Karpas-422 (cell line): ENCODE data around the gene SIN3B. TPM values are rescaled to one million over a fixed set of nuclear protein-coding genes. Genes with fewer than 3 reads are reported as not detected.

Source experiments
- DNase-seq: peaks from one replicate; pipeline ENCODE4 v3.0.0-alpha.2; 2015
- H2AFZ ChIP-seq: fragments of 200-600 bp; sonication (generic); 2 replicates; pipeline ENCODE4 v1.6.1; 2014; ENCODE audit warnings: antibody characterized with exemption, low read length, mixed read lengths
- H3K27ac ChIP-seq: fragments of 200-600 bp; sonication (generic); 2 replicates; pipeline ENCODE4 v1.5.1; 2014; ENCODE audit warnings: mild to moderate bottlenecking, low read length, moderate library complexity
- H3K27me3 ChIP-seq: fragments of 200-600 bp; sonication (generic); 2 replicates; pipeline ENCODE4 v1.6.1; 2014; ENCODE audit warnings: low read length, mixed read lengths
- H3K36me3 ChIP-seq: fragments of 200-600 bp; sonication (generic); 2 replicates; pipeline ENCODE4 v1.6.1; 2014; ENCODE audit warnings: low read length, mixed read lengths; ENCODE audit not compliant: insufficient read depth
- H3K4me1 ChIP-seq: fragments of 200-600 bp; sonication (generic); 2 replicates; pipeline ENCODE4 v1.6.1; 2014; ENCODE audit warnings: mild to moderate bottlenecking, low read length, mixed read lengths
- H3K4me2 ChIP-seq: fragments of 200-600 bp; sonication (generic); 2 replicates; pipeline ENCODE4 v1.6.1; 2014; ENCODE audit warnings: low read length, low read depth, mild to moderate bottlenecking; ENCODE audit not compliant: poor library complexity, severe bottlenecking
- H3K4me3 ChIP-seq: fragments of 200-600 bp; sonication (generic); 2 replicates; pipeline ENCODE4 v1.5.1; 2014; ENCODE audit warnings: mild to moderate bottlenecking, antibody characterized with exemption, low read length, mixed read lengths
- H3K79me2 ChIP-seq: fragments of 200-600 bp; sonication (generic); 2 replicates; pipeline ENCODE4 v1.6.1; 2014; ENCODE audit warnings: mild to moderate bottlenecking, low read length, mixed read lengths
- H3K9ac ChIP-seq: fragments of 200-600 bp; sonication (generic); 2 replicates; pipeline ENCODE4 v1.6.0; 2014; ENCODE audit warnings: low read length
- H3K9me2 ChIP-seq: fragments of 200-600 bp; sonication (generic), shearing (Covaris generic); replicated peaks from 2 replicates; pipeline ENCODE4 v1.6.0; 2014; ENCODE audit warnings: mild to moderate bottlenecking, low read length, moderate library complexity; ENCODE audit not compliant: insufficient read depth
- H3K9me3 ChIP-seq: fragments of 300-700, 200-600 bp; sonication (generic); 2 replicates; pipeline ENCODE4 v1.6.1; 2014; ENCODE audit warnings: low read length, mixed read lengths
- H4K20me1 ChIP-seq: fragments of 200-600 bp; sonication (generic); 2 replicates; pipeline ENCODE4 v1.6.1; 2014; ENCODE audit warnings: mild to moderate bottlenecking, antibody characterized with exemption, low read length, low read depth; ENCODE audit not compliant: insufficient read depth
- total RNA-seq: library from RNA; depleted of rRNA; stranded (reverse); fragments of >200 nt; shearing (Covaris generic); gene quantifications from 2 replicates; pipeline ENCODE4 v1.2.3, GENCODE V29; 2014; ENCODE audit warnings: low replicate concordance

The SIN3B gene
- total RNA-seq, 1 experiment from 2014 or later: 19.4 TPM

- H3K4me1 ChIP-seq: peaks cover 17% of the 10 kb centered on the region
- DNase-seq: no peak
- peaks cover 17% of the 10 kb centered on the region for H3K79me2 ChIP-seq
- no peaks in the 10 kb centered on the region for H3K9me2 ChIP-seq
- H3K36me3 ChIP-seq: peaks cover 25% of the 10 kb centered on the region; the same call in 1 of the 2 replicates
- H3K27ac ChIP-seq: no peak overlapping the region
- H3K4me3 ChIP-seq: no peak overlapping the region
- 0 out of 2 replicates have a peak, but pooled peaks cover 3% of the 10 kb centered on the region for H4K20me1 ChIP-seq
- peaks cover 3% of the 10 kb centered on the region; the same call in 1 of the 2 replicates for H3K27me3 ChIP-seq
- H3K4me2 ChIP-seq: no peak overlapping the region
- no peaks in the 10 kb centered on the region for H3K9me3 ChIP-seq
- no peak overlapping the region for H3K9ac ChIP-seq
- H2AFZ ChIP-seq: no peak overlapping the region
These were observed 2.3 kb downstream of the SIN3B start for GRCh38 chr19:16831531-16831930.

- peaks cover 25% of the 10 kb centered on the region; the same call in 1 of the 2 replicates for H3K36me3 ChIP-seq
- H3K4me1 ChIP-seq: peaks cover 12% of the 10 kb centered on the region
- no peak overlapping the region for H2AFZ ChIP-seq
- no peaks in the 10 kb centered on the region for H3K9me3 ChIP-seq
- H3K79me2 ChIP-seq: peaks cover 13% of the 10 kb centered on the region
- no peaks in the 10 kb centered on the region for H3K27me3 ChIP-seq
- no peak overlapping the region for H3K4me2 ChIP-seq
- no peak overlapping the region for H3K4me3 ChIP-seq
- no peak overlapping the region for H3K27ac ChIP-seq
- no peak overlapping the region for H3K9ac ChIP-seq
- H3K9me2 ChIP-seq: no peaks in the 10 kb centered on the region
- no peak for DNase-seq
- H4K20me1 ChIP-seq: 0 out of 2 replicates have a peak, but pooled peaks cover 2% of the 10 kb centered on the region
These were observed 5.5 kb downstream of the SIN3B start for GRCh38 chr19:16834747-16835146.

GRCh38 chr19:16836115-16837034 lies 7.2 kb downstream of the SIN3B start:
- peaks cover 24% of the 10 kb centered on the region; the same call in 1 of the 2 replicates for H3K36me3 ChIP-seq
- H3K27ac ChIP-seq: no peak overlapping the region
- no peak for DNase-seq

GRCh38 chr19:16837035-16837362 lies 7.8 kb downstream of the SIN3B start:
- H3K9me3 ChIP-seq: no peaks in the 10 kb centered on the region
- H3K9ac ChIP-seq: no peak overlapping the region
- no peaks in the 10 kb centered on the region for H3K9me2 ChIP-seq
- no peak overlapping the region for H2AFZ ChIP-seq
- H3K27me3 ChIP-seq: no peaks in the 10 kb centered on the region
- peaks cover 18% of the 10 kb centered on the region; the same call in 1 of the 2 replicates for H3K36me3 ChIP-seq
- no peaks in the 10 kb centered on the region for H3K79me2 ChIP-seq
- no peak for DNase-seq
- no peak overlapping the region for H3K4me3 ChIP-seq
- no peaks in the 10 kb centered on the region for H3K4me1 ChIP-seq
- H3K27ac ChIP-seq: no peak overlapping the region
- no peaks in the 10 kb centered on the region for H4K20me1 ChIP-seq
- no peak overlapping the region for H3K4me2 ChIP-seq

More at GRCh38 chr19:16836115-16837034, 7.2 kb downstream of the SIN3B start:
- Histone ChIP-seq H3K9me2 (no peaks in the 10 kb centered on the region), H3K4me3 (no peak overlapping the region), H3K4me2 (no peak overlapping the region), H3K79me2 (no peaks in the 10 kb centered on the region), H3K9me3 (no peaks in the 10 kb centered on the region), H3K9ac (no peak overlapping the region), H4K20me1 (no peaks in the 10 kb centered on the region), H3K4me1 (no peaks in the 10 kb centered on the region), H3K27me3 (no peaks in the 10 kb centered on the region), H2AFZ (no peak overlapping the region)

GRCh38 chr19:16841391-16841926 lies 12.3 kb downstream of the SIN3B start:
- Histone ChIP-seq H3K36me3 (peaks cover 3% of the 10 kb centered on the region; the same call in 1 of the 2 replicates), H3K4me2 (no peak overlapping the region), H3K9me3 (no peaks in the 10 kb centered on the region), H3K9me2 (no peaks in the 10 kb centered on the region), H3K79me2 (no peaks in the 10 kb centered on the region), H3K27ac (no peak overlapping the region), H3K4me1 (no peaks in the 10 kb centered on the region), H4K20me1 (no peaks in the 10 kb centered on the region), H2AFZ (no peak overlapping the region), H3K9ac (no peak overlapping the region), H3K27me3 (no peaks in the 10 kb centered on the region), H3K4me3 (no peak overlapping the region)
- DNase-seq: no peak

GRCh38 chr19:16846901-16847300 lies 17.7 kb downstream of the SIN3B start:
- no peak for DNase-seq
- Histone ChIP-seq H3K4me3 (no peak overlapping the region), H3K36me3 (0 out of 2 replicates have a peak, but pooled peaks cover 3% of the 10 kb centered on the region), H2AFZ (no peak overlapping the region), H3K9me3 (no peaks in the 10 kb centered on the region), H4K20me1 (no peaks in the 10 kb centered on the region), H3K4me2 (no peak overlapping the region), H3K9me2 (no peaks in the 10 kb centered on the region), H3K27ac (no peak overlapping the region), H3K27me3 (no peaks in the 10 kb centered on the region), H3K79me2 (no peaks in the 10 kb centered on the region), H3K4me1 (no peaks in the 10 kb centered on the region), H3K9ac (no peak overlapping the region)

- 0 out of 2 replicates have a peak, but pooled peaks cover 3% of the 10 kb centered on the region for H3K36me3 ChIP-seq
These were observed 18.2 kb downstream of the SIN3B start for GRCh38 chr19:16847430-16847829.

DNA sequence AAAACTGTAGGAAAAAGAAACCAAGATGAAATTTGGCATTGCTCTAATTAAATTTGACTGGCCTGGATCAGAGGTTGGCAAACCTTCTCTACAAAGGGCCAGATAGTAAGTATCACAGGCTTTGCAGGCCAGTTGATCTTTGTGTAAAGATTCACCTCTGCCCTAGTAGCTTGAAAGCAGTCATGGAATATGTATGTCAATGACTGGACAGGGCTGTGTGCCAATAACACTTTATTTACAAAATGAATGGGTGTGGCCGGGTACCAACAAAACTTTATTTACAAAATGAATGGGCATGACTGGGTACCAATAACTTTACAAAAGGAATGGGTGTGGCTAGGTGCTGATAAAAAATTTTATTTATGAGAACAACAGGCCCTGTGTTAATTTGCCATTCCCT lies 20.0 kb downstream of the SIN3B start:
- DNase-seq: no peak
- Histone ChIP-seq H3K79me2 (no peaks in the 10 kb centered on the region), H4K20me1 (no peaks in the 10 kb centered on the region)

More at GRCh38 chr19:16847430-16847829, 18.2 kb downstream of the SIN3B start:
- Histone ChIP-seq H4K20me1 (no peaks in the 10 kb centered on the region), H3K27me3 (no peaks in the 10 kb centered on the region), H3K9ac (no peak overlapping the region), H3K4me2 (no peak overlapping the region), H3K9me2 (no peaks in the 10 kb centered on the region), H3K27ac (no peak overlapping the region), H3K9me3 (no peaks in the 10 kb centered on the region), H3K4me1 (no peaks in the 10 kb centered on the region), H3K79me2 (no peaks in the 10 kb centered on the region), H3K4me3 (no peak overlapping the region), H2AFZ (no peak overlapping the region)
- DNase-seq: no peak

More for the DNA sequence above, 20.0 kb downstream of the SIN3B start:
- H3K4me2 ChIP-seq: no peak overlapping the region
- no peaks in the 10 kb centered on the region for H3K27me3 ChIP-seq
- no peaks in the 10 kb centered on the region for H3K36me3 ChIP-seq
- H2AFZ ChIP-seq: no peak overlapping the region
- H3K27ac ChIP-seq: no peak overlapping the region
- no peaks in the 10 kb centered on the region for H3K9me3 ChIP-seq
- no peaks in the 10 kb centered on the region for H3K4me1 ChIP-seq
- H3K9ac ChIP-seq: no peak overlapping the region
- H3K9me2 ChIP-seq: no peaks in the 10 kb centered on the region
- no peak overlapping the region for H3K4me3 ChIP-seq
